NCI-H1930 (cell line): ENCODE data around the gene LYRM9.
"Not testable (repeated sequence)": the region's sequence is repeated elsewhere in the genome, so short reads cannot be mapped to it uniquely, and the experiment has no call there.

Source experiments
- DNase-seq, 2 experiments: peaks; one replicate each; lab custom pipeline; 2025; lab: John Stamatoyannopoulos, UW

LYRM9 gene

GRCh38 chr17:27873746-27874145 is 19.4 kb downstream of the LYRM9 start:
- DNase-seq = no peak

DNA sequence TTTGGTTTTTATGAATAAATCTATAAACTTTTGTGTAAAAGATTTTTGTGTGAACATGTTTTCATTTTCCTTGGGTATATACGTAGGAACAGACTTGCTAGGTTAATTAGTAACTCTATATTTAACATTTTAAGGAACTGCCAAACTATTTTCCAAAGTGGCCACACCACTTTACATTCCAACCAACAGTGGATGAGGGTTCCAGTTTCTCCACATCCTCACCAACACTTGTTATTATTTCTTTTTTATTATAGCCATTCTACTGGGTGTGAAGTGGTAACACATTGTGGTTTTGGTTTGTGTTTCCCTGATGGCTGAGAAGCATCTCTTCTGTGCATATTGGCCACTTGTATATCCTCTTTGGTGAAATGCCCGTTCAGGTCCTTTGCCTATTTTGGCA is 20.0 kb downstream of the LYRM9 start:
- DNase-seq = no peak

DNA sequence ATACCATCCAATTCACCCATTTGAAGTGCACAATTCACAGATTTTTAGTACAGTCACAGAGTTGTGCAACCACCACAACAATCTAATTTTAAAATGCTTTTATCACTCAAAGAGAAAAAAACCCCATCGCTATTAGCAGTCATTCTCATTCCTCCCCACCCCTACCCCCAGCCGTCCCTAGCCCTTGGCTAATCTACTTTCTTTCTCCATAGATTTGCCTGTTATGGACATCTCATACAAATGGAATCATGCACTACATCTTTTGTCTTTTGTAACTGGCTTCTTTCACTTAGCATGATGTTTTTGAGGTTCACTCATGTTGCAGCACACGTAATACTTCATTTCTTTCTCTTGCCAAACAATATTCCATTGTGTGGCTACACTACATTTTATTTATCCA is 20.4 kb downstream of the LYRM9 start:
- DNase-seq = no peak

GRCh38 chr17:27871407-27871806 is 21.8 kb downstream of the LYRM9 start:
- DNase-seq = no peak

GRCh38 chr17:27870345-27870744 is 22.8 kb downstream of the LYRM9 start:
- DNase-seq = no peak

GRCh38 chr17:27868565-27868964 is 24.6 kb downstream of the LYRM9 start:
- no peak for DNase-seq

DNA sequence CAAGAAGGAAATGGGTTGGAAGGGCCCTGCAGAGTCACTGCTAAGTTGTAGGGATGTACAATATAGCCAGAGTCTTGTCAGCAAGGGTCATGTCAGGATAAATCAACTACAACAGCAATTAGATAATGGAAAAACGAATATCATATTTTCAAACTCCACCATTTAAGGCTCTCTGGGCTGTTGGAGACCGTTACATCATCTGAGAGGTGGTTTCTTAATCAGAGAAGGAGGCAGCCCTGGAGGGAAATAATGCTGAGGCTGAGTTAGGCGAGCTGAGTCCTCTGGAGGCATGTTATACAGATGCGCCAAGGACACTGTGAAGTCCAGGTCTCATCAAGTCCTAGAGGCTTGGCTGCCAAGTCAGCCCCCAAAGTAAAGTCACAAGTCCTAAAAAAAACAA is 30.3 kb downstream of the LYRM9 start:
- no peak for DNase-seq

DNA sequence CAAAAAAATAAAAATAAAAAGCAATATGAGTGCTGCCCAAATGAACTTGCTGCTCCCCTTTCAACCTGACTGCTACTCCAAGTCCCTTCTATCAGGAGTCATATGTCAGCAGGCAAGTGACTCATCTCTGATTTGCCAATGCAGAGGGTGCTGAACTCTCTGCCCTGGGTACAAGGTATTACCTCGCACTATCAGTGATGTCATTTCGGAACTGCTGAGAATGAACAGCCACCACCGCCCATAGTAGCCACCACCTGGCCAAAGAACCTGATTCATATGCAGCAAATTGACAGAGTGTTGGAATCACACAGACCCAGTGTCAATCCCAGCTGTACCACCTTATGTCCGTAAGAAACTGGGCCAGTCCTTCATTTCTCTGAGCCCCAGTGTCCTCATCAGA is 31.2 kb downstream of the LYRM9 start:
- no peak for DNase-seq

GRCh38 chr17:27860971-27861664 is 32.0 kb downstream of the LYRM9 start:
- no peak for DNase-seq

DNA sequence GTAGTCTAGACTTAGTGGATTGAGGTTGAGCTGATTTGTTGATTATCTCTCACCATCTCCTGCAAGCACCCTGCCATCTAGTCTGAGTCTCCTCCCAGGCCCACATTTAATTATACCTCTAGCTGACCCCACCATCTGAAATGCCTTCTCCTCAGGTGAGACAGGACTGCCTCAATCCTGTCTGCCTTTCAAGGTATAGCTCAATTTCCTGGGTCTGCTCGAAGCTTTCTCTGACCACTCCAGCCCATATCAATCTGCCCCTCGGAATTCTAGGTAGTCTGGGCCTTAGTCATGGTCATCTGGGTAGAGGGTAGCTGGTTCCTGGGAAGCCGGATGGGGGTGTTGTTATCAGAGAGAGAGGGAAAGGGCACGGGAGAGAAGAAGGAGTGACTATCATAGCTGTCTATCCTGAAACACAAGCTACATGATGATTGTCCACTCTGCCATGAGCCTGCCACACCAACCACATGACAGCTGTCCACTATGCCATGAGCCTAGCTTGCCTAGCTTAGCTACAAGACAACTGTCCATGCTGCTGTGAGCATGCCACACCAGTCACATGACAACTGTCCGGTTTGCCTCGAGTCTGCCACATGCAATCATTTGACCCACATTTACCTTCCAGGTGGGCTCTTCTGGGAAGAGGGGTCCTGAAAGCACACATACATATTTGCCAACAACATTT is 34.4 kb downstream of the LYRM9 start:
- no peak for DNase-seq

DNA sequence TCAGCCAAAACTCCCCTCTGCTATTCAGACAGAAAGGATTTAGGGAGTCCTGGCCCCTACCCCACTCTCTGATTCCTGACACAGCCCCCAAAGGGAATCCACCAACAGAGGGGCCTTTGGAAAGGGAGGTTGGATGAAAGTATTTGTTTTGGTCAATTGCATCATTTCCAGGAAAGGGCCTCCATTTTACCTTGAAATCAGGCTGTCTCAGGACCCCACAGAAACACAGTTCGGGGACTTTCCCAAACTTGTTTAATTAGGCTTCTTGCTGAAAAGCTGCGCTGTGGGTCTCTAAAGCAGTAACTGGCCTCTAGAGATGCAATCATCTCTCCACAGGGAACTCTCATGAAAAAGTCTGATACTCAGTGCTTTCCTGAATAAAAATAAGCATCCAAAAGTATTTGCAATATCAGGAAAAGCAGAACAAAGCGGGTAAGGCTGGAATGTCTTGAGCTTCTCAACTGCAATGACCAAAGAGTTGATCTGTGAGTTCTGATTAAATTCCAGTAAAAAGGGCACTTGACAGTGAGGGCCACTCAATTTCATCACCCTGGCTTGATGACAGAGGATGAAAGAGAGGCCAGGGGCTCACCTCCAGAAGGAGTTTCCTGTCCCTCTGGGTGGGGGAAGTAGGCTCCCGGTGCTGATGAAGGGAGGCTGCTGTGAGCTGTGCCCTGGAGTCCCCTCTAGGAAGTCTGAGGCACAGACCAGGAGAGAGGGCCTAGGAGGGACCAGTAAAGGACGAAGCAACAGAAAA is 36.3 kb downstream of the LYRM9 start:
- DNase-seq = no peak

- no peak for DNase-seq
Observed at GRCh38 chr17:27855454-27855853, 37.7 kb downstream of the LYRM9 start.

DNA sequence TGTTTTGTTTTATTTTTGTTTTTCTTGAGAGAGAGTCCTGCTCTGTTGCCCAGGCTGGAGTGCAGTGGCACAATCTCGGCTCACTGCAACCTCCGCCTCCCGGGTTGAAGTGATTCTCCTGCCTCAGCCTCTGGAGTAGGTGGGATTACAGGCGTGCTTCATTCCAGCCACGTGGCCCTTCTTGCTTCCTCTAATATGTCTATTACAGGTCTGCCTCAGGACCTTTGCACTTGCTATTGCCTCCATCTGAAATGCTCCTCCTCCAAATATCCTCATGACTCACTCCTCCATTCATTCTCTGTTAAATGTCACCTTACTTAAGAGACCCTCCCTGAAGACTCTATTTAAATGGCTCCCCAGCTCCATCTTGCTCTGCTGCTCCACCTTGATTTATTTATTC is 39.0 kb downstream of the LYRM9 start:
- no peak for DNase-seq

DNA sequence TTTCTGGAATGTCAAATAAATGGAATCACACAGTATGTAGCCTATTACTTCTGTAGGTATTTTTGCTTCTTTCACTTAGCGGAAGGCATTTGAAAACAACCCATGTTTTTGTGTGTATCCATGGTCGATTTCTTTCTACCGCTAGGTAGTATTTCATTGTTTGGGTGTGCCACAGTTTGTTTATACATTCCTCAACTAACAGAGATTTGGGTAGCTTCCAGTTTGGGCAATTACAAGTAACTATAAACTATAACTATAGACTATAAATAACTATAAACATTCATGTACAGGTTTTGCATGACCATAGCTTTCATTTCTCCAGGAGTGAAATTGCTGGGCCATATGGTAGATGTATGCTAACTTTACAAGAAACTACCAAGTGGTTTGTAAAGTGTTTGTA is 40.1 kb downstream of the LYRM9 start:
- no peak for DNase-seq

DNA sequence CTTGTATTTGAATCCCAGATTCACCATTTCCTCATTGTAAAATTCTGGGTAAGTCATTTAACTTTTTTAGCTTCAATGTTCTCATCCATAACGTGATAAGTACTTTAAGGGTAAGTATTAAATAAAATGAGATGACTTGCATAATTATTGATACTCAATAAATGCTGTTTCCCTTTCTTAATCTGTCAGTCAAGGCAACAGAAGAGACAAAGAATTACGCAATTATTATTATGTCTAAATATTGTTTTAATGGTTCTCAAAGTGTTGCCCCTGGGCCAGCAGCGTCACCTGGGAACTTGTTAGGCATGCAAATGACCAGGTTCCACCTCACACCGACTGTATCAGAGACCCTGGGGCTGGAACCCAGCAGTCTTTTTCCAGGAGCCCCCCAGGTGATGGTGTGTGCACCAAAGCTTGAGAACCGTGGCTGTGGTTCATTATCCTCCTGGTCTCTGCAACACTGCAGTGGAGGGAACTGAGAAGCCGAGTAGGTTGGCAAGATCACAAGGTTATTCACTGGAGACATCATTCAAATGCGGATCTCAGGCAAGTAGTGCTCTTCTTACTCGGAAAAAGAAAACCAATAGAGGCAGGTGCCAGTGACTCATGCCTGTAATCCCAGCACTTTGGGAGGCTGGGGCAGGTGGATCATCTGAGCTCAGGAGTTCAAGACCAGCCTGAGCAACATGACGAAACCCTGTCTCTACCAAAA is 43.5 kb downstream of the LYRM9 start:
- no peak for DNase-seq

DNA sequence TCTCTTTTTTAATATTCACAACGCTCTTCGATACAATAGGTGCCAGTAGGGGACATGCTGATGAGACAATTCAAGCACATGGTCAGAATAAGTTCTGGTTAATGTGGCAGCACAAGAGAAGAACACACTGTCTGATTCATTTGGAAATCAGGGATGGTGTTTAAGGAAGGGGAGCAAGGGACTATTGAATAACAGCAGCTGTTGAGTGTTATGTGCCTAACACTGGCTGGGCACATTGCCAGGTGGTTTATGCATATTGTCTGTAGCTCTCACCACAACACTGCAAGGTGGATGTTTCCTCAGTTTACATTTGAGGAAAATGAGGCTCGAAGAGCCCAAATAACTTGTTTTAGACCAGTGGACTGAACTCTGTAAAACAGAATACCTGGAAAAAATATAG is 44.2 kb downstream of the LYRM9 start:
- peak in 1 of 2 experiments; percentile 44 for DNase-seq

- not testable (repeated sequence) for DNase-seq
Observed at GRCh38 chr17:27846808-27847307, 46.3 kb downstream of the LYRM9 start.

GRCh38 chr17:27846042-27846655 is 47.0 kb downstream of the LYRM9 start:
- DNase-seq = no peak

DNA sequence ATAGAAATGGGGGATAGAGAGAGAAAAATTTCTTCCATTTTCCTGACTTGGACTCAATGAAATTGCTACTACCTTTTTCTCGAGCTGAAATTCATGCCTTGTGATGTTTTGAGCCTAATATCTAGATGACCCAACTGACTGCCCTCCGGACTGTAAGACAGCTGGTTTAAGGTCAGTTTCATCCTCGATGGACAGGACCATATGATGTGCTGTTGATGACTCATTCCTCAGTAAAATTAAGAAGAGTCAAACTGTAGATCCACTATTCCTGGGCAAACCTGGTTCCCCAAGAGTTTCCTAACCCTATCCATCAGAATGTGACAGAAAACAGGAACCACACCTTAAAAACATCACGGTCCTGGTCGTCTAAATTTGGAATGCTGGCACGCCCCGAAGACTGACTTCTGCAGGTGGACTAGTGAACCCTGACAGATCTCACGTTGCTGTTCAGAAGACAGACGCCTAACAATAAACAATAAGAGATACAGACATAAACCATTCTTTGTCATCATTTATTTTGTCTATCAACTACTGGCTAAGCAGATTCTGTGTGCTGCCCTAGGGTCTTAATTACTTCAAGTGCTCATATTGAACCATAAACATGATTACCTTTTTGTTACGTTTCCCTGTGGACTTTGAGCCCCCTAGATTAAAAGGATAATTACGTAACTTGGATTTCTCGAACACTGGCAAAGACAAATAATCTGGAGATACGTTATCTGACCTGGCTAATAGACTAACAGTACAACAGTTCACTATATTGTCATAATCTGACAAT is 47.7 kb downstream of the LYRM9 start:
- peak in 1 of 2 experiments; percentile 40 for DNase-seq

GRCh38 chr17:27840688-27841087 is 52.5 kb downstream of the LYRM9 start:
- no peak for DNase-seq

GRCh38 chr17:27840406-27840678 is 52.8 kb downstream of the LYRM9 start:
- not testable (repeated sequence) for DNase-seq
